GM21723 (cell line): ENCODE results near the gene KRT10.
"Not testable (repeated sequence)": the region's sequence is repeated elsewhere in the genome, so short reads cannot be mapped to it uniquely, and the experiment has no call there.

Experiments
- ATAC-seq: cut with Tn5 transposase; IDR thresholded peaks from one replicate; pipeline ENCODE4 v1.9.1; 2021; ENCODE audit warnings: mild to moderate bottlenecking, moderate library complexity; ENCODE audit not compliant: unreplicated experiment

The KRT10 gene

DNA sequence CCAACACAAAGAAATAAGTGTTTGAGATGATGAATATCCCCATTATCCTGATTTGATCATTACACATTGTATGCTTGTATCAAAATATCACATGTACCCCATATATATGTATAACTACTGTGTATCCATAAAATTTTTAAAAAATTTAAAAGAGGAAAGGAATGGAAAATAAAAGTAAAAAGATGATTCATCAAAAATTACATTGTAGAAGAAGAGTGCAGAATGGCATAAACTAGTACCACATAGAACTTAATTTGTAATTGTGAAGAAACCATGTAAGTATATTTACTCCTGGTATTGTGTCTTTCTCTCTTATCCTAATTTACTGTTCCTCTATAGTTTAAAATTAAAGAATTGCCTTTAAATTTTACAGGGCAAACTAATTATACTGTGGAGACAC, 11.5 kb upstream of the KRT10 start:
- ATAC-seq: no peak

- ATAC-seq: no peak
These were observed 10.4 kb upstream of the KRT10 start for GRCh38 chr17:40832840-40833239.

GRCh38 chr17:40830085-40830776, 7.8 kb upstream of the KRT10 start:
- no peak for ATAC-seq

DNA sequence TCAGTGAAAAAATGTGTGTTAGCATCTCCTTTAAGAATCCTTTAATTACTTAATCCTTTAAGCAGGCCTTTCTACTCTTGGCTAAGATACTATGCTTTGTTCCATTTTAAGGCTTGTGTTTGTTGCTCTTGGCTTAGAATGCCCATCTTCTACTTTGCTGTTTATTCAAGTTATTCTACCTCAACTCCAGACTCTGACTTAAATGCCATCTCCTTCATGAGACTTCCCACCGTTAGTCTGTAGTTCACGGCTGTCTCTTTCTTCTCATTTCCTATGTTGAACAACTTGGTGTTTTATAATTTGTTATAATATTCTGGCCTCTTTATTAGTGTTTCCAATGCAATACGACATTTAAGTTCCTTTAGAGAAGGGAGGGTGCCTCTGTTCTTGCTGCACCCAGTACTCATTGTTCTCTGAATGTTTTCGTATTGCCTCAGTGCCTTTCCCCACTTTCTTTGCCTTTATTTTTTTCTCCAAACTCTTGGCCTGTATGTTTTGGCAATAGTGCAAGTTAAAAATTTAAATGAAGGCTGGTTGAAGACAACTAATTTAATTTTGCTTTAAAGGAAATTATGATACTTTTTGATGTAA, 6.1 kb upstream of the KRT10 start:
- ATAC-seq: no peak

DNA sequence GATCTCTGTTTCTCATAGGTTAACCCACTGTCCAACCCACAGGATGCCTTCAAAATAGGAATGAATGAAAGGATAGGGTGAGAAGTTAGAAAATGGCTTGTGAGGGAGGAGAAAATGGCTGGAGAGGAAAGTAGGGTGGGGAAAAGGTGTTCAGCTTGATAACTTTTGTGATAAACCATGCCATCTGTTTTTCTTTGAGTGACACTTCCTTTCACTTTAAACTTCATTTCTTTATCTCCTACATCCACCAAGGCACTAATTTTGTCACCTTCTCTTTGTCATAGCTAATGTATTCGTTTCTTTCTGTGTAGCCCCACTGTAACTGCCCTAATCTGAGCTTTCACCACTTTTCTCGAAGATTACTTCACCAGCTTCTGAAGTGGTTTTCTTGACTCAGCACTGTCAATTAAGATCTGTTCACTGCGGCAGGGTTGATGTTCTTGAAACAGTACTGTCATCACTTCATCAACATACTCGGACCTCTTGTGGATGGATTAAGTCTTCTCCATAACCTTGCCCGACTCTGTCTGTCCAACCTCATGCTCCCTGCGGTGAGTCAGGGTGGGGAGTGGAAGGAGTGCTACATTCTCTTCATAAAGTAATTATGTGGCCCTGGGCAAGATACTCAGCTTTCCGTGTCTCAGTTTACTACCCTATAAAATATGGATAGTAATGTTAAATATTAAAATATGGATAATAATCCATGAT, 5.5 kb upstream of the KRT10 start:
- no peak for ATAC-seq

DNA sequence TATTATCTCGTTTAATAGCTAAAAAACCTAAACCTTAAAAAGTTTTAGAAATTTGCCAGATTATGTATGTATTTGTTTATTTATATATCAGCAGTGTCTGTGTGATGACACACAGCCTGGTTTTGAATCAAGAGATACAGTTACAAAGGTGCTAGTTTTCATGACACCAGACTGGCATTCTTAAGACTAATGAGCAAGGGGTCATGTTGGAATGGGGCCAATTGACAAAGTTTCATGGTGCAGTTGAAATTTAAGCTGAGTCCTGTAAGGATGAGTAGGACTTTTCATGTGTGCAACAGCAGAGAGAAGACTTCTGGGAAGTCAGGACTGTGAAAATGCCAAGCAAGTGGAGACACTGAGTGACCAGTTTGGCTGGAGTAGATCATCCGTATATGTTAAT, 3.2 kb upstream of the KRT10 start:
- ATAC-seq: no peak

GRCh38 chr17:40824015-40824832, 1.8 kb upstream of the KRT10 start:
- no peak for ATAC-seq

DNA sequence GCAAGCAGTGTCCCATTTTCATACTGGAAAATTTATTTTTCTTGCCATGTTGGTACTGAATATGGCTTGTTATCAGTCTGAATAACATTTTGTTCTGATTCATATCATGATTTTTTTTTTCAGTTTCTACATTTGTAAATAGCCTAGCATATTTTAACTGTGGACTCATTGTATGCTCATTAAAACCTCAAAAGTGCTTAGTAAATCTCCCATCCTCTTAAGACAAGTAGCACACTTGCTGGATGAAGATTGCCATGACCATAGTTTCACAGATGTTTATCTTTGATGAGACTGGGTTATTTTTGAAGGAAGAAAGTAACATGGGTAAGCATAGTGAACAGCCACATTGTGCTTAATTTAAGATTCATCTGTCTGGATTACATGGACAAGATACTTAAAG, 878 bp downstream of the KRT10 start:
- ATAC-seq: no peak

DNA sequence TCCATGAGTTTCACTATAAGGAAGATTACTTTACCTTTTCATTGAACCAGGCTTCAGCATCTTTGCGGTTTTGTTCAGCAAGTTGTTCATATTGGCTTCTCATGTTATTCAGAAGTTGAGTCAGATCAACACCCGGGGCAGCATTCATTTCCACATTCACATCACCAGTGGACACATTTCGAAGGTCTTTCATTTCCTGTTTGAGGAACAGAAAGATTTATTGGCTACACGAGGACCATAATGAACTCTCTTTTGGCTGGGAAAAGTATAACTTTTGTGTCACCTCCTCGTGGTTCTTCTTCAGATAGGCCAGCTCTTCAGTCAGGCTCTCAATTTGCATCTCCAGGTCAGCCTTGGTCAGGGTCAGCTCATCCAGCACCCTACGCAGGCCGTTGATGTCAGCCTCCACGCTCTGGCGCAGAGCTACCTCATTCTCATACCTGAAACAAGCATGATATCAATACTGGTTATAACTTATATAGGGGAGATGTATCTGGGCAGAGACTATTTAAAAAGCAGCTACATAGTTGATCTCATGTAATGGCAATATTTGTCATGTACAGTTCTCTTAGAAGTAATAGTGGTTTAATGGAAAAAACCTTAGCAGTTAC, 2.1 kb downstream of the KRT10 start:
- ATAC-seq: no peak

DNA sequence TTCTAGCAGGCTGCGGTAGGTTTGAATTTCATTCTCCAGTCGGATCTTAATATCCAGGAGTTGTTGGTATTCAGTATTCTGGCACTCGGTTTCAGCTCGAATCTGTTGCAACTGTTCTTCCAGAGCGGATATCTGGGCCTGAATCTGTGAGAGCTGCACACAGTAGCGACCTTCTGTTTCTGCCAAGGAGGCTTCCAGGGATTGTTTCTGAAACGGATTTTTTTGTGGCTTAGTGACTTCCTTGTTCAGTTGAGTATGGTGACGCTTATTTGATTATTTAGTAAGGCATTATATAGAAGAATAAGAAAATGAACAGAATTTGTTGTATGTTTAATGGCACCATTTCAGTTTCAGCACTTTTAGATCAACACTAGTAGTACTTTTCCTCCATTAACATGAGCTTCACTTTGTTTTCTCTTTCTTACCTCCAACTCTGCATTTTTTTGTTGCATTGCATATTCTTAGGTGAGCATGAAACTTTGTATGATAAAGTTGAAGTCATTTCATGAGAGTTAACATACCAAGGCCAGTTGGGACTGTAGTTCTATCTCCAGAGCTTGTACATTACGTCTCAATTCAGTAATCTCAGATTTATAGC, 2.8 kb downstream of the KRT10 start:
- ATAC-seq: no peak

DNA sequence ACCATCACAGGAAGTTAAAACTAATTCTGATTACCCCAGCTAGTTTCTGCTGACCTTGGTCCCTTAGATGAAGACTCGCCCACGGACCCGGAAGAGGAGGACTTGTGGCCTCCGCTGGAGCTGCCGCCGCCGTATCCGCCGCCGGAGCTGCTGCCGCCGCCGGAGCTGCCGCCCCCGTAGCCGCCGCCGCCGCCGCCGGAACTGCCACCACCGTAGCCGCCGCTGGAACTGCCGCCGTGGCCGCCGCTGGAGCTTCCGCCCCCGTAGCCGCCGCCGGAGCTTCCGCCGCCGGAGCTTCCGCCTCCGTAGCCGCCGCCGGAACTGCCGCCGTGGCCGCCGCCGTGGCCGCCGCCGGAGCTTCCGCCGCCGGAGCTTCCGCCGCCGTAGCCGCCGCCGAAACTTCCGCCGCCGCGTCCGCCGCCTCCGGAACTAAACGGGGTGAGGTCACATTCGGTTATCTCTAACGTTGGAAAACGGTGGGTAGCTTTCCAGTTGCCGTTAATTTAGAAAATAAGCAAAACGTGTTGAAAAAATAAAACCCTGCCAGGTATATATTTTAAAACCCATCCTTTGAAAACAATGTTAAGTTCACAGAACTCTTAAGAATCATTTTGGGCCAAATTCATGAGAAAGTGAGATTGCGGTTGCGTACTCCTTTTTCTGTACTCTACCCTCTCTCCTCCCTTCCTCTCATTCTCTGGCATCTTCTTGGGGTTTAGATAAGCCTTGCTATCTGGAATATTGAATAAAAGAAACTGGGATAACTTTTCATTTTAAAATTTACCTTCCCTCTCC, 3.5 kb downstream of the KRT10 start:
- peak; percentile 80 for ATAC-seq

DNA sequence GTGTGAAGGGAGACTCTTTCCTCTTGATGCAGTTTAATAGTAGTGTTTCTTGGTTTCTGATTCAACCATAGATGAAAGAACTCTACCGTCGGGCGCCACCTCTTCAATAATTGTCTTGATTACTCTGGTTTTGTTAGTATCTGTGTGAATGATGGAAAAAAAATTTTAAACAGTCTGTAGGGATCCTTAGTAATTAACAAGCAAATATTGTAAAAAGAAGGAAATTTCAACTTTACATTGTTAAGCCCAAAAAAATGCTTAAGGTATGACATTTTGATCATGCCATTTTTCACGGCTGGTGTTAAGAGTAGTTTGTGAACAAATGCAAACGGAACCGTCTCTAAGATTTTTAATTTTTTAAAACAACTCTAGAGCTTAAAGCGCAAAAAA, 4.1 kb downstream of the KRT10 start:
- ATAC-seq: no peak

GRCh38 chr17:40817103-40817682, 5.2 kb downstream of the KRT10 start:
- ATAC-seq: no peak

GRCh38 chr17:40816569-40816968, 5.8 kb downstream of the KRT10 start:
- ATAC-seq: no peak

GRCh38 chr17:40815381-40815780, 7.0 kb downstream of the KRT10 start:
- no peak for ATAC-seq

GRCh38 chr17:40814657-40815056, 7.8 kb downstream of the KRT10 start:
- ATAC-seq: not testable (repeated sequence)

- no peak for ATAC-seq
These were observed 8.6 kb downstream of the KRT10 start for GRCh38 chr17:40813804-40814203.

DNA sequence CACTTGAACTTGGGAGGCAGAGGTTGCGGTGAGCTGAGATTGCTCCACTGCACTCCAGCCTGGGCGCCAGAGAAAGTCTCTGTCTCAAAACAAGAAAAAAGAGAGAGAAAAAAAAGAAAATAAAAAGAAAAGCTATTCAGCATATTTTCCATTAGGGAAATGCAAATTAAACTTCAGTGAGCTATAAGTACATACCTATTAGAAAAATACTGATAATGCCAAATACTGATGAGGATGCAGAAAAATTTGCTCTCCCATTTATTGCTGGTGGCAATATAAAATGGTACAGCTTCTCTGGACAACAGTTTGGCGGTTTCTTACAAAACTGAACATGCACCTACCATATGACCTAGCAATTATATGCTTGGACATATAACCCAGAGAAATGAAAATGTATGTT, 9.8 kb downstream of the KRT10 start:
- no peak for ATAC-seq

GRCh38 chr17:40810494-40810893, 11.9 kb downstream of the KRT10 start:
- ATAC-seq: no peak
